ENCODE results near the gene RPUSD3. TPM values are rescaled to one million over a fixed set of nuclear protein-coding genes. Genes with fewer than 3 reads are reported as not detected.
A peak's percentile ranks its signal among the peaks of the same experiment; 100 is the strongest.

The RPUSD3 gene
- total and polyA plus RNA-seq, 12 donors = 26.4 to 45.7 (median 30.1) TPM

DNA sequence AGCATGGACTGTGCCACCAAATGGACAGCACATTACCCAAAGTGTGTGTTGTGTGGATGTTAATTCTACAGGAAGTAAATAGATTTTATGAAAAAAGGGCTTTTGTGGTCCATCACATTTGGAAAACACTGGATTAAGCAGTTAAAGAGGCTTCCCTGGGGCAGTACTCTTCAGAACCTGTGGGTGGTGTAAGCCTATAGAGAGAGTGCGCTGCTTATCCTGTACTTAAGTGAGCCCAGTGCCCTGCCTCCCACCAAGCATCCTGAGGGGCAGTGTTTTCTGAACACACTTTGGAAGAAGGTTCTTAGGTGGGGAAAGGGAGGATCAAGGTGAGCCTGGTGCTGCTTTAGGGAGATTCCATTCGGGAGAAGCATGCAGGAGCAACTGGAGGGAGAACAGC, 22.9 kb downstream of the RPUSD3 start:
- intact Hi-C loops (cut with DNase I) = no loop called here

DNA sequence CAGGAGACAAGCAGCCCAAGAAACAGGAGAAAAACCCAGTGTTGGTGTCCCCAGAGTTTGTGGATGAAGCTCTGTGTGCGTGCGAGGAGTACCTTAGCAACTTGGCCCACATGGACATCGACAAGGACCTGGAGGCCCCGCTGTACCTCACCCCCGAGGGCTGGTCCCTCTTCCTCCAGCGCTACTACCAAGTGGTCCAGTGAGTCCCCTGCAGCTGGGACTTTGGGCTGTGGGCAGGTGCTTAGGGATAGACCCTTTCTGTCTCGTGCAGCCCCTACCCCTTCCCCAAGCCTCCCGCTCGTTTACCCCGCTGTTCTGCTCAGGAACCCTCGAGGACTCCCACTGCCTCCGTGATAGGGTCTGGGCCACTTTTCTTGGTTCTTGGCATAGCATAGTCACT, 23.3 kb downstream of the RPUSD3 start:
- intact Hi-C loops (cut with DNase I) = no loop called here
- Histone ChIP-seq H3K27me3 (no peaks in the 10 kb centered on the region), H3K9me3 (no peaks in the 10 kb centered on the region), H3K27ac (no peak overlapping the region), H3K4me3 (no peak overlapping the region), H3K36me3 (peaks cover 0 to 51% (median 0%) of the 10 kb centered on the region in 9 donors), H3K4me1 (no peaks in the 10 kb centered on the region)
- DNase-seq (no peak), ATAC-seq (no peak)
- TF ChIP-seq, protein P1, sequence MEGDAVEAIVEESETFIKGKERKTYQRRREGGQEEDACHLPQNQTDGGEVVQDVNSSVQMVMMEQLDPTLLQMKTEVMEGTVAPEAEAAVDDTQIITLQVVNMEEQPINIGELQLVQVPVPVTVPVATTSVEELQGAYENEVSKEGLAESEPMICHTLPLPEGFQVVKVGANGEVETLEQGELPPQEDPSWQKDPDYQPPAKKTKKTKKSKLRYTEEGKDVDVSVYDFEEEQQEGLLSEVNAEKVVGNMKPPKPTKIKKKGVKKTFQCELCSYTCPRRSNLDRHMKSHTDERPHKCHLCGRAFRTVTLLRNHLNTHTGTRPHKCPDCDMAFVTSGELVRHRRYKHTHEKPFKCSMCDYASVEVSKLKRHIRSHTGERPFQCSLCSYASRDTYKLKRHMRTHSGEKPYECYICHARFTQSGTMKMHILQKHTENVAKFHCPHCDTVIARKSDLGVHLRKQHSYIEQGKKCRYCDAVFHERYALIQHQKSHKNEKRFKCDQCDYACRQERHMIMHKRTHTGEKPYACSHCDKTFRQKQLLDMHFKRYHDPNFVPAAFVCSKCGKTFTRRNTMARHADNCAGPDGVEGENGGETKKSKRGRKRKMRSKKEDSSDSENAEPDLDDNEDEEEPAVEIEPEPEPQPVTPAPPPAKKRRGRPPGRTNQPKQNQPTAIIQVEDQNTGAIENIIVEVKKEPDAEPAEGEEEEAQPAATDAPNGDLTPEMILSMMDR (IDR thresholded peaks at IDR 0.05) = no peak
- WGBS, 2 donors = 89 to 92% methylated on average over 12 of the region's 12 CpGs

More for the DNA sequence above, 22.9 kb downstream of the RPUSD3 start:
- Histone ChIP-seq H3K9me3 (no peaks in the 10 kb centered on the region), H3K4me1 (no peaks in the 10 kb centered on the region), H3K4me3 (no peak overlapping the region), H3K27me3 (no peaks in the 10 kb centered on the region), H3K27ac (no peak overlapping the region), H3K36me3 (peaks cover 0 to 50% (median 0%) of the 10 kb centered on the region in 9 donors)
- 64 to 84% methylated on average over 2 of the region's 2 CpGs for WGBS, 2 donors
- DNase-seq (no peak), ATAC-seq (no peak)
- TF ChIP-seq, protein P1 (IDR thresholded peaks at IDR 0.05) = peak in 2 of 9 donors; percentile 8 to 25

DNA sequence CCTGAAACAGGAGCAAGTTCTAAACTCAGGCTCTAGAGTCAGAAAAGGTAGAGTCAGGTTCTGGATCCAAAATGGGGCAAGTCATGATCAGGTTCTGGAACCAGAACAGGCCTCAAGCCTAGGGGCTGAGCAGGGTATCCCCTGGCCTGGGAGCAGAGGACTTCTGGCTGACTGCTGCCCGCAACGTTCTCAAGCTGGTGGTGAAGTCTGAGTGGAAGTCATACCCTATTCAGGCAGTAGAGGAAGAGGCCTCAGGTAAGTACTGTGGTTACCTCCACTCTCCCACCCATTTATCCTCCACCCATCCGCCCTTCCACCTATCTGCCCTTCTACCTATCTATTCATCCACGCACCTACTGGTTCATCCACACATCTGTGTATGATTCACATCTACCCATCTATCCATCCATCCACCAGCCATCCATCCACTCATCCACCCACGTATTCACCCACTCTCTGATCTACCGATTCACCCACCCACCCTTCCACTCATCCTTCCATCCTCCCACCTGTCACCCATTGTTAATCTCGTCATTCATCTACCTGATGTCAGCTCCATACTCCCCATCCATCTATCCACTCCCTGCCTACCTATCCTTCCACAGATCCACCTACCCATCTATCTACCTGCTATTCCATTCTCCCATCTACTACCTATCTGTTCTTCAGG, 25.0 kb downstream of the RPUSD3 start:
- intact Hi-C loops (cut with DNase I) = no loop called here
- WGBS, 2 donors = 83 to 90% methylated on average over 7 of the region's 7 CpGs
- TF ChIP-seq, protein P1 (IDR thresholded peaks at IDR 0.05) = no peak
- H3K4me1 ChIP-seq = no peaks in the 10 kb centered on the region
- no peaks in the 10 kb centered on the region for H3K9me3 ChIP-seq
- H3K36me3 ChIP-seq = peaks cover 0 to 69% (median 0%) of the 10 kb centered on the region in 9 donors
- H3K27me3 ChIP-seq = no peaks in the 10 kb centered on the region
- ATAC-seq = no peak
- no peak overlapping the region for H3K27ac ChIP-seq
- H3K4me3 ChIP-seq = no peak overlapping the region
- no peak for DNase-seq

DNA sequence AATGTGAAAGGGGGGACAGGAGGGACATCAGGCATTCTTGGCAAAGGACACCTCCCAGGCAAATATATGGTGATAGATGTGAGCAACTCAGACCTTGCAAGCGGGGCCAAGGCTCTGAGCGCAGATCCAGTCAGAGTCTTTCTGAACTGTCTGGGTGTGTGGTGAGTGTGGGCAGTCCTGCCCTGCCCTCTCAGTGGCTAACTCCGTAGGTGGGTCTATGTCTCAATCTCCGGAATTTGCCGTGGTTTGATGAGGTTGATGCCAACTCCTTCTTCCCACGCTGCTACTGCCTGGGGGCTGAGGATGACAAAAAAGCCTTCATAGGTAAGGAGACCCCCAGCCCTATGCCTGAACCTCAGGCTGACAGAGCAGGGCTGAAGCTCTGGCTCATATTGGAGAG, 26.4 kb downstream of the RPUSD3 start:
- H3K4me3 ChIP-seq = no peak overlapping the region
- H3K9me3 ChIP-seq = no peaks in the 10 kb centered on the region
- ATAC-seq = peak in 1 of 8 donors; percentile 13
- DNase-seq = no peak
- peaks cover 0 to 82% (median 4%) of the 10 kb centered on the region in 9 donors for H3K36me3 ChIP-seq
- intact Hi-C loops (cut with DNase I) = no loop called here
- no peaks in the 10 kb centered on the region for H3K27me3 ChIP-seq
- WGBS, 2 donors = 93 to 97% methylated on average over 6 of the region's 6 CpGs
- TF ChIP-seq, protein P1 (IDR thresholded peaks at IDR 0.05) = no peak
- no peak overlapping the region for H3K27ac ChIP-seq
- no peaks in the 10 kb centered on the region for H3K4me1 ChIP-seq
